ENCODE results near the gene HAGH. TPM values are rescaled to one million over a fixed set of nuclear protein-coding genes. Genes with fewer than 3 reads are reported as not detected.

The HAGH gene
- total RNA-seq, 5 donors from 2014 or later (not counting 1 experiment from before 2014, with no cell fraction given), result 37.6 to 102 (median 70.7) TPM

DNA sequence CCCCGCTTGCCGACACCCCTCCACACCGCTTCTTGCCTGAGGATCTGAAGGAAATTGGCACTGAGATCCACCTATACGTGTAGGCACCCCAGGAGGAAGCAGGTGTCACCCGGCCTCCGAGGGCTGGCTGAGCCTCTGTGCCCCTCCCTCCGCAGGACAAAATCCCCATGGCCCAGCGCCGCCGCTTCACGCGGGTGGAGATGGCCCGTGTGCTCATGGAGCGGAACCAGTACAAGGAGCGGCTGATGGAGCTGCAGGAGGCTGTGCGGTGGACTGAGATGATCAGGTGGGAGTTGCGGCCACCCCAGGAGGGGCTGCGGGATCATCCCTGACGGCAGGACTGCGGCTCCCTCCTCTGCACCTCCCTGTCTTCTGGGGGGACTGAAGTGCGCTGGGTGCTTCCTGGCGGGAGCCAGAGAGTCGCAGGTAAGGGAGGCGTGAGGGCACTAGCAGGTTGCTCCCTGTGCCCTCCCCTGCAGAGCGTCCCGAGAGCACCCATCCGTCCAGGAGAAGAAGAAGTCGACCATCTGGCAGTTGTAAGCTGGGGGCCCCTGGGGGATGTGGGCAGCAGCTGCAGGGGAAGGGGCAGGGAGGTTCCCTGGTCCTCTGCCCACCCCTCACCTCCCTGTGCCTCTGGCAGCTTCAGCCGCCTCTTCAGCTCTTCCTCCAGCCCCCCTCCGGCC is 64.3 kb downstream of the HAGH start:
- DNase-seq (no peak), ATAC-seq (replicated peaks in 1 of 4) (no peak)
- H3K4me3 Mint-ChIP-seq, result no peak overlapping the region
- Histone ChIP-seq H3K27me3 (replicated peaks in 1 of 2; ENCODE audit: control insufficient read depth in 2 of 2, extremely low read depth in 1 of 2, insufficient read depth in 2 of 2, low read length in 1 of 2) (no peaks in the 10 kb centered on the region), H3K9me3 (no peaks in the 10 kb centered on the region), H3K4me3 (ENCODE audit: control insufficient read depth in 1 of 2, extremely low read depth in 1 of 2, low read length in 1 of 2) (no peak overlapping the region), H3K4me1 (ENCODE audit: control insufficient read depth in 1 of 2, extremely low read depth in 1 of 2, insufficient read depth in 2 of 2, low read length in 2 of 2) (peaks cover 0 to 8% of the 10 kb centered on the region in 2 experiments), H3K36me3 (ENCODE audit: control insufficient read depth in 2 of 2, extremely low read depth in 1 of 2, insufficient read depth in 1 of 2, low read length in 1 of 2) (peaks cover 28 to 59% of the 10 kb centered on the region in 2 donors), H3K27ac (ENCODE audit: low read length) (no peak overlapping the region)
- H3K36me3 Mint-ChIP-seq, result peaks cover 14% of the 10 kb centered on the region
- 97% methylated on average over 22 of the region's 30 CpGs for whole genome bisulfite sequencing (ENCODE audit: insufficient coverage)
- no peak overlapping the region for H3K27ac Mint-ChIP-seq
- H3K4me1 Mint-ChIP-seq, result peaks cover 0 to 6% (median 2%) of the 10 kb centered on the region in 3 donors
- POLR2A ChIA-PET, result no interaction called here
- no peaks in the 10 kb centered on the region for H3K27me3 Mint-ChIP-seq
- no peaks in the 10 kb centered on the region for H3K9me3 Mint-ChIP-seq
- CTCF ChIA-PET, result no interaction called here

GRCh38 chr16:1761751-1762150 is 64.9 kb downstream of the HAGH start:
- H3K36me3 ChIP-seq (ENCODE audit: control insufficient read depth in 2 of 2, extremely low read depth in 1 of 2, insufficient read depth in 1 of 2, low read length in 1 of 2), result peaks cover 28 to 53% of the 10 kb centered on the region in 2 donors
- CTCF ChIA-PET, result no interaction called here
- POLR2A ChIA-PET, result no interaction called here

GRCh38 chr16:1760911-1761310 is 65.7 kb downstream of the HAGH start:
- DNase-seq (no peak), ATAC-seq (replicated peaks in 1 of 4) (no peak)
- Mint-ChIP-seq H3K4me1 (peaks cover 0 to 15% (median 9%) of the 10 kb centered on the region in 3 donors), H3K27ac (no peak overlapping the region), H3K9me3 (no peaks in the 10 kb centered on the region), H3K27me3 (no peaks in the 10 kb centered on the region), H3K4me3 (no peak overlapping the region), H3K36me3 (peaks cover 12% of the 10 kb centered on the region)
- 96% methylated on average over 11 of the region's 15 CpGs for WGBS (ENCODE audit: insufficient coverage)
- POLR2A ChIA-PET, result no interaction called here
- Histone ChIP-seq H3K27me3 (replicated peaks in 1 of 2; ENCODE audit: control insufficient read depth in 2 of 2, extremely low read depth in 1 of 2, insufficient read depth in 2 of 2, low read length in 1 of 2) (no peaks in the 10 kb centered on the region), H3K9me3 (no peaks in the 10 kb centered on the region), H3K4me1 (ENCODE audit: control insufficient read depth in 1 of 2, extremely low read depth in 1 of 2, insufficient read depth in 2 of 2, low read length in 2 of 2) (peaks cover 0 to 14% of the 10 kb centered on the region in 2 experiments), H3K36me3 (ENCODE audit: control insufficient read depth in 2 of 2, extremely low read depth in 1 of 2, insufficient read depth in 1 of 2, low read length in 1 of 2) (peaks cover 25 to 47% of the 10 kb centered on the region in 2 donors), H3K4me3 (ENCODE audit: control insufficient read depth in 1 of 2, extremely low read depth in 1 of 2, low read length in 1 of 2) (no peak overlapping the region), H3K27ac (ENCODE audit: low read length) (no peak overlapping the region)
- CTCF ChIA-PET, result no interaction called here

More at GRCh38 chr16:1761751-1762150, 64.9 kb downstream of the HAGH start:
- no peaks in the 10 kb centered on the region for H3K27me3 ChIP-seq (replicated peaks in 1 of 2; ENCODE audit: control insufficient read depth in 2 of 2, extremely low read depth in 1 of 2, insufficient read depth in 2 of 2, low read length in 1 of 2)
- H3K27ac ChIP-seq (ENCODE audit: low read length), result no peak overlapping the region
- Mint-ChIP-seq H3K4me1 (peaks cover 0 to 12% (median 7%) of the 10 kb centered on the region in 3 donors), H3K4me3 (no peak overlapping the region), H3K27ac (no peak overlapping the region), H3K36me3 (peaks cover 12% of the 10 kb centered on the region), H3K27me3 (no peaks in the 10 kb centered on the region), H3K9me3 (no peaks in the 10 kb centered on the region)
- 95% methylated on average over 14 of the region's 15 CpGs for WGBS (ENCODE audit: insufficient coverage)
- no peaks in the 10 kb centered on the region for H3K9me3 ChIP-seq
- no peak for ATAC-seq (replicated peaks in 1 of 4)
- peaks cover 0 to 14% of the 10 kb centered on the region in 2 experiments for H3K4me1 ChIP-seq (ENCODE audit: control insufficient read depth in 1 of 2, extremely low read depth in 1 of 2, insufficient read depth in 2 of 2, low read length in 2 of 2)
- no peak overlapping the region for H3K4me3 ChIP-seq (ENCODE audit: control insufficient read depth in 1 of 2, extremely low read depth in 1 of 2, low read length in 1 of 2)
- no peak for DNase-seq

DNA sequence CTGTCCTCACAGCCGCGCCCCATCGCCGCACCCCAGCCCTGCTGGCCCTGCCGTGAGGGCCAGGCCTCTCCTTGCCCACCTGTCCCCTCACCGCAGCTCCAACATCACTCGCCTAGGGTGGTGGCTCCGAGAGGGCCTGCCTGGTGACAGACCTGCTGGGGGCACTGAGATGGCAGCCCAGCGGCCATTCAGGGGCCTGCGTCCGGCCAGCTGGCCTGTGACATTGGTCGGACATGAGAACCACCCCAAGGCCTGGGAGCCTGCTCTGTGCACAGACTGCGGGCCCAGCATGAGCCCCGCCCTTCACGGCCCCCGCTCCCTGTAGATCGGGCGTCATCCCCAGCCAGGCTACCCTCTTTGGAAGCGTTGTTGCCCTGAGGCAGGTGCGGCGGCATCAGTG is 67.1 kb downstream of the HAGH start:
- ChIA-PET POLR2A (no interaction called here), CTCF (no interaction called here)
- H3K4me3 Mint-ChIP-seq, result no peak overlapping the region
- no peaks in the 10 kb centered on the region for H3K9me3 Mint-ChIP-seq
- Histone ChIP-seq H3K27ac (ENCODE audit: low read length) (no peak overlapping the region), H3K27me3 (replicated peaks in 1 of 2; ENCODE audit: control insufficient read depth in 2 of 2, extremely low read depth in 1 of 2, insufficient read depth in 2 of 2, low read length in 1 of 2) (no peaks in the 10 kb centered on the region), H3K4me3 (ENCODE audit: control insufficient read depth in 1 of 2, extremely low read depth in 1 of 2, low read length in 1 of 2) (no peak overlapping the region), H3K4me1 (ENCODE audit: control insufficient read depth in 1 of 2, extremely low read depth in 1 of 2, insufficient read depth in 2 of 2, low read length in 2 of 2) (peaks cover 0 to 14% of the 10 kb centered on the region in 2 experiments), H3K9me3 (no peaks in the 10 kb centered on the region), H3K36me3 (ENCODE audit: control insufficient read depth in 2 of 2, extremely low read depth in 1 of 2, insufficient read depth in 1 of 2, low read length in 1 of 2) (peaks cover 24 to 40% of the 10 kb centered on the region in 2 donors)
- H3K27me3 Mint-ChIP-seq, result no peaks in the 10 kb centered on the region
- peaks cover 14% of the 10 kb centered on the region for H3K36me3 Mint-ChIP-seq
- H3K4me1 Mint-ChIP-seq, result peaks cover 6 to 20% (median 9%) of the 10 kb centered on the region in 3 donors
- H3K27ac Mint-ChIP-seq, result no peak overlapping the region
- no peak for DNase-seq
- 96% methylated on average over 19 of the region's 21 CpGs for WGBS (ENCODE audit: insufficient coverage)
- no peak for ATAC-seq (replicated peaks in 1 of 4)

DNA sequence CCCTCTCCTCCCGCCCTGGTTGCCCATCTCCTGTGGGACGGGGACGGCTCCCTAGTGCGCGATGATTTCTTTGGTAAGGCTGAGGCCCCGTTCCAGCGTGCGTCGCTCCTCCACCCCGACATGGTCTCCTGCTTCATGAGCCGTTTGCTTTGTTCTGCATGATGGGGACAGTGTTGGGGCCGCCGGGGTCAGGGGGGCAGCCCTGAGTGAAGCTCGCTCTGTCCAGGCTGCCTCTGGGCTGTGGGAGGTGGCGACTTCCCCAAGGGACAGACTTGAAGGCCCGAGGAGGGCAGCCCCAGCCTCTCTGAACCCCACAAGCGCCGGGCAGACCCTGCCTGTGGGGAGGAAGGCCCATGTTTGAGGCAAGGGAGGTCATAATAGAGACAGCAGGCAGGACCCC is 67.7 kb downstream of the HAGH start:
- Histone ChIP-seq H3K4me3 (ENCODE audit: control insufficient read depth in 1 of 2, extremely low read depth in 1 of 2, low read length in 1 of 2) (no peak overlapping the region), H3K27me3 (replicated peaks in 1 of 2; ENCODE audit: control insufficient read depth in 2 of 2, extremely low read depth in 1 of 2, insufficient read depth in 2 of 2, low read length in 1 of 2) (no peaks in the 10 kb centered on the region), H3K9me3 (no peaks in the 10 kb centered on the region), H3K27ac (ENCODE audit: low read length) (no peak overlapping the region), H3K36me3 (ENCODE audit: control insufficient read depth in 2 of 2, extremely low read depth in 1 of 2, insufficient read depth in 1 of 2, low read length in 1 of 2) (peaks cover 22 to 41% of the 10 kb centered on the region in 2 donors), H3K4me1 (ENCODE audit: control insufficient read depth in 1 of 2, extremely low read depth in 1 of 2, insufficient read depth in 2 of 2, low read length in 2 of 2) (peaks cover 0 to 14% of the 10 kb centered on the region in 2 experiments)
- ATAC-seq (replicated peaks in 1 of 4), result no peak
- ChIA-PET POLR2A (no interaction called here), CTCF (no interaction called here)
- Mint-ChIP-seq H3K27ac (no peak overlapping the region), H3K4me1 (peaks cover 6 to 20% (median 9%) of the 10 kb centered on the region in 3 donors), H3K36me3 (peaks cover 14% of the 10 kb centered on the region), H3K27me3 (no peaks in the 10 kb centered on the region), H3K4me3 (no peak overlapping the region), H3K9me3 (no peaks in the 10 kb centered on the region)
- WGBS (ENCODE audit: insufficient coverage), result 98% methylated on average over 7 of the region's 18 CpGs
- DNase-seq, result no peak

GRCh38 chr16:1757714-1758461 is 68.7 kb downstream of the HAGH start:
- Mint-ChIP-seq H3K36me3 (peaks cover 16% of the 10 kb centered on the region), H3K4me3 (no peak overlapping the region), H3K27me3 (no peaks in the 10 kb centered on the region), H3K4me1 (peaks cover 6 to 20% (median 9%) of the 10 kb centered on the region in 3 donors), H3K27ac (peak overlapping the region in 1 of 2 donors; percentile 77), H3K9me3 (no peaks in the 10 kb centered on the region)
- Histone ChIP-seq H3K9me3 (no peaks in the 10 kb centered on the region), H3K4me1 (ENCODE audit: control insufficient read depth in 1 of 2, extremely low read depth in 1 of 2, insufficient read depth in 2 of 2, low read length in 2 of 2) (peaks cover 0 to 14% of the 10 kb centered on the region in 2 experiments), H3K27ac (ENCODE audit: low read length) (no peak overlapping the region), H3K4me3 (ENCODE audit: control insufficient read depth in 1 of 2, extremely low read depth in 1 of 2, low read length in 1 of 2) (no peak overlapping the region), H3K36me3 (ENCODE audit: control insufficient read depth in 2 of 2, extremely low read depth in 1 of 2, insufficient read depth in 1 of 2, low read length in 1 of 2) (peaks cover 25 to 39% of the 10 kb centered on the region in 2 donors), H3K27me3 (replicated peaks in 1 of 2; ENCODE audit: control insufficient read depth in 2 of 2, extremely low read depth in 1 of 2, insufficient read depth in 2 of 2, low read length in 1 of 2) (no peaks in the 10 kb centered on the region)
- POLR2A ChIA-PET, result no interaction called here
- CTCF ChIA-PET, result no interaction called here
- 95% methylated on average over 18 of the region's 37 CpGs for WGBS (ENCODE audit: insufficient coverage)
- ATAC-seq (replicated peaks in 1 of 4), result no peak
- no peak for DNase-seq

Measured in T-cell (primary cell).